NCI-H1417 treated with DMSO at 0.1 percent for 48 hours (cell line): ENCODE data around the gene TYW1.
"Not testable (repeated sequence)": the region's sequence is repeated elsewhere in the genome, so short reads cannot be mapped to it uniquely, and the experiment has no call there.

Experiments
- DNase-seq: peaks from one replicate; lab custom pipeline; 2025; lab: John Stamatoyannopoulos, UW

Gene TYW1

DNA sequence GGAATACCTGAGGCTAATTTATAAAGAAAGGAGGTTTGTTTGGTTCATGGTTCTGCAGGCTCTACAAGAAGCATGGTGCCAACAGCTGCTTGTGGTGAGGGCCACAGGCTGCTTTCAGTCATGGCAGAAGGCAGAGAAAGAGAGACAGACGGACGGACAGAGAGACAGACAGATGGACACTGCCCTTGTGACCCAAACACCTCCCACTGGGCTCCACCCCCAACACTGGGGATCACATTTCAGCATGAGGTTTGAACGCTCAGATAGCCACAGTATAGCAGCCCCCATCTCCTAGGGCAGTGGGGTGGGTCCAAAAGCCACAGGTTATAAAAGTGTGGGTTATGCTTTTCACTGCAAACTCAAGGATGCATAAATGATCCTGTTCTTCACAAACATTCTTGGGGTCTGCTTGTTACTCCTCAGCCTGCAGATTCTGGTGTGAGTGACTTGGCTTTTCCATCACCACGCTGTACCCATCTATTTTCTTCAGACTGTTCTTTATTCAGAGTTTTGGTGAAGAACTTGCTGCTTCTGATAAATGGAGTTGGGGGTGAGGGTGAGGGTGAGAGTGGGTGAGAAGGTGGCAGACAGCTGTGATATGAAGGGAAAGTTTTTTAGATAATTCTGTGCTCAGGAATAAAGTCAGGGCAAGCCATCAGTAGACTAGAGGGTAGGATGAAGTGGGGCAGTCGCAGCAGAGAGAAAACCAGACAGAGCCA, 194.5 kb downstream of the TYW1 start:
- DNase-seq, result not testable (repeated sequence)

DNA sequence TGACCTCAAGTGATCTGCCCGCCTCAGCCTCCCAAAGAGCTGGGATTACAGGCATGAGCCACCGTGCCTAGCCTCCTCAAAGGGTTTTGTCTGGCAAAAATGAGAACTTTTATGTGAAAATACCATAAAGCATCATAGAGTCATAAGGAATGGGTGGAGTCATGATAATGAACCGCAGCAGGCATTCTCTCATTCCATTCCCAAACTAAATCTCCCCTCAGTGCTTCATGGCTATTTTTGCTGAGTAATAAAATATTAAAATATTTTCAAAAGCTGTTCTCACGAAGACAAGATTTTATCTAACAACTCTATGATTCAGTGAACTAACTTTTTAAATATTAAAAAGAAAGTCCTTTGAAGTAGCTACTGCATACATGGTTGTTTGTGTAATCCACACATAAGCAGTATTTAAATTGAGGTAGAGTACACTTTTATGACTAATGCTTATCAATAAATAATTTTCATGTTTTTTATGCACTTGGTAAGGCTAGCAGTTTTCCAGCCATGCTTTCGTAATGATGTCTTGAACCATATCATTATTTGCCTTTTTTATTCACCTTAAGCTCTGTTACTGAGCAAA, 195.6 kb downstream of the TYW1 start:
- DNase-seq, result not testable (repeated sequence)

DNA sequence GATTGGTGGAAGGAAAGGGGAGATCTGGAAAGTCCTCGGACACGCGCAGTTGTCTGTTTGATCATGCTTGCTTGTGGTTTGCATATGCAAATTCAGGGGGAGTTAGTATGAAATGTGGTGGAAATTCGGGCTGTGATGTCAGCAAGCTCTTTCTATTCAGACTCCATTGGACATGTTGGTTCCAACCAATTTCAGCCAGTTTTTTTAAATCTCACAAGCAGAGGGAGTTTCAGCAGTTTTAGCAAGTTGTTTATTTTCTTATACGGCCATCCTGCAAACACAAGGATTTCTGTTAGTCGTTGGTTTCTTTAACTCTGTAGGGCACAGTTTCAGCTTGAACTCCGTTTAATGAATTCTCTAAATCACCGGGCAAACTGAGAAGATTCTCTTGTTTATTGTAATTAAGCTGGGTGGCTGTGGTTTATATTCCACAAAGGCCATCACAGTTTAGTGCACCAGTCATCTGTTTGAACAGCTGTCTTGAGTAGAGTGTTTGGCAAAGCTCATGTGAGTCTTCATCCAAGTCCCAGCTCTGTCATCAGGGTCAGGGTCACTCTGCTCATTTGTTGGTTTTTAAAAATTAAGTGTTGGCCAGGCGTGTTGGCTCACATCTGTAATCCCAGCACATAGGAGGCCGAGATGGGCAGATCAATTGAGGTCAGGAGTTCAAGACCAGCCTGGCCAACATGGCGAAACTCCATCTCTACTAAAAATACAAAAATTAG, 196.4 kb downstream of the TYW1 start:
- DNase-seq, result not testable (repeated sequence)

DNA sequence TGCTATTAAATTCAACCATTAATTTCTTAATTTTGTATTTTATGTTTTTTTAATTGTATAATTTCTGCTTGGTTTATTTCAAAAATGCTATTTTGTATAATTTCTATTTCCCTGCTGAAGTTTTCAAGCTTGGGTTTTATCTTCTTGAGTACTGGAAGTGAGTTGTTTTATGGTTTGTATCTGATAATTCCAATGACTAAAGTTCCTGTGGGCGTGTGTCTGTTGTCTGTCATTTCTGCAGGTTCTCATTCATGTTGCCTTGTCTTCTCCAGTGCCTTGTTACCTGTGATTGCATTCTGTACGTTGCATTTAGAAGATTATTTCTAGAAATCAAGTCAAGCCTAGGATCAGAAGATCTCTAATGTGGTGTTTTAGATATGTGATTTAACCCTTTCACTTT, 199.5 kb downstream of the TYW1 start:
- DNase-seq, result not testable (repeated sequence)

DNA sequence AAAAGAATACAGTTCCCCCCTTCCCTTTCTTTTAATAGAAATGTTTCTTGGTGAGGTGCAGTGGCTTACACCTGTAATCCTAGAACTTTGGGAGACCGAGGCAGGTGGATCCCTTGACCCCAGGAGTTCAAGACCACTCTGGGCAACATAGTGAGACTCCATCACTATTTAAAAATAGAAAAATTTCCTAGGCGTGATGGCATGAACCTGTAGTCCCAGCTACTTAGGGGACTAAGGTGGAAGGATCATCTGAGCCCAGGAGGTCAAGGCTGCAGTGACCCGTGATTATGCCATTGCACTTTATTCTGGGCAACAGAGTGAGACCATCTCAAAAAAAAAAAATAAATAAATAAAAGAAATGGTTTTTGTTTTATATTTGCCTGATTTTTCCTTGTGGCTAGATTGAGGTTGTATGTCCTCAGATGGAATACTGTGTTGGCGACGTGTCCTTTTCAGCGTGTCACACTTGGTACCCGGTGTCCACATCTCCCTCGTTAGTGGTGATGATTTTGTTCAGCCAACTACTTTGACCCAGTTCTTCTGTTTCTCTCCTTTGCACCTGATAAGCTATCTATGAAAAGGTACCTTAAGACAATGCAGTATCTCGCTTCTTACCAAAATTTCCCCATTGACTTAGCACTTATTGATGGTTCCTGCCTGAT, 202.4 kb downstream of the TYW1 start:
- not testable (repeated sequence) for DNase-seq

DNA sequence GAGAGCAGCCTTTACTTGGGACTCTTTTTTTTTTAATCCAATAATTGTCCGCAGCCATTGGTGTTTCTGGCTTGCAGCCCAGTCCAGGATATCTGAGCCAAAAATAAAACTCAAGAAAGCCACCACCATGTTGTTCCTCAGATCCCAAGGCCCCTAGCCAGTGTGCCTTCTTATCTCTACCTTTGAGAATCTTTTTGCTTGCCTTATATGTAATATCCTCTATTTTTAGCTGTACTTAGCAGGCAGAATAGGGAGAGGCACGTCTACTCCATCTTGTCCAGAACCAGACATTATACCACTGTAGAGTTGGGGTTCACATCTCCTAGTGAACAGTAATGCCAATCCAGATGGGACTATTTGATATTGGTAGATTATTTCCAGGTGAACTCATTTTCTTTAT, 209.1 kb downstream of the TYW1 start:
- DNase-seq, result not testable (repeated sequence)

DNA sequence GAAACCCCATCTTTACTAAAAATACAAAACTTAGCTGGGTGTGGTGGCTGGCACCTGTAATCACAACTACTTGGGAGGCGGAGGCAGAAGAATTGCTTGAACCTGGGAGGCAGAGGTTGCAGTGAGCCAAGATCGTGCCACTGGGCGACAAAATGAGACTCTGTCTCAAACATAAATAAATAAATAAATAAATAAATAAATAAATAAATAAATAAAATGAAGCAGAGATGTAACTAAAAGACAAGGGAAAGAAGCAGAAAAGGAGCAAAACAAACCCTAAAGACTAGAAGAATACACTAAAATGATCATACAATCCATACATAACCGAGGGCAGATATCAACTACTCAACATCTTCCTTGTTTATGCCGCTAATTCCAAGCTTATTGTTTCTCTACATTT, 209.8 kb downstream of the TYW1 start:
- no peak for DNase-seq

DNA sequence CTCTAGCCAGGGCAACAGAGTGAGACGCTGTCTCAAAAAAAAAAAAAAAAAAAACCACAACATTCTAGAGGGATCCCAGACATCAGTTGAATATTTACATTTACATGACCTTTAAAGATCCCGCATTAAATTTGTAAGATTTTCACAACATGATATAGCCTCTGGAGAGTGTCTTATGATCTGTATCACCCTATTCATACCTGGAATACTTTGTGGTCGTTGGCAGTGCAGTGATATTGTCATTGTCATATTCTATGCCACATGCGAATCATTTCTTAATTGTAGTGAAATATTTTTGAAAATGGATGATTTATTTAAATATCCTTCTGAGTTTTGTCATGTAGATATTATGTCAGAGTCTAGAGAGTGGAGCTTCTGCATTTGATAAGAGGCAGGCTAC, 212.0 kb downstream of the TYW1 start:
- DNase-seq, result not testable (repeated sequence)

DNA sequence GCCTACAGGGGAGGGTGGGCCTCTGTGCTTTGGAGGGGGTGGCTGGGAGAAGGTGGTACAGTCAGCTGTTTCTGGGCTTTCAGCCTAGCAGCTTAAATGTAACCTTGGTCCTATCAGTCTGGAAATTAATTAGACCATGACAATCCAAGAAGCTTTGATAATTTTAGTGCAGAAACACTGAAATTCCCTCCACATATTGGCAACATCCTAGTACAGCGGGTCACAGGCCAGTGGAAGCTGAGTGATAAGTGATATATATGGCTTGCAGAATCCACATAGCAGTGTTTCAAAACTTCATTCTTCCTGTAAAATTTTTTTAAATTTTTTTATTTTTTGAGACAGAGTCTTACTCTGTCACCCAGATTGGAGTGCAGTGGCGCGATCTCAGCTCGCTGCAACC, 212.6 kb downstream of the TYW1 start:
- no peak for DNase-seq

DNA sequence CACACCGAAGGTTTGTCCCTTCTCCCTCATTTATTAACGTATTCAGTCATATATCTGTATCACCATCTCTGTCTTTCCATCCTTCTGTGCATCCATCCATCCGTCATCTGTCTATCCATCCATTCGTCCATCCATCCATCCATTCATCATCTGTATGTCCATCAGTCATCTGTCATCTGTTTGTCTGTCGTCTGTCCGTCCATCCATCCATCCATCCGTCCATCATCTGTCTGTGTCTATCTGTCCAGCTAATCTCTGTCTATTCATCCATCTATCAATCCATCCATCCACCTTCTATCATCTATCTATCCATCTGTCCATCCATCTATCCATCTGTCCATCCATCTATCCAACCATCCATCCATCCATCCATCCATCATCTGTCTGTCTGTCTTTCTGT, 213.9 kb downstream of the TYW1 start:
- DNase-seq, result no peak

DNA sequence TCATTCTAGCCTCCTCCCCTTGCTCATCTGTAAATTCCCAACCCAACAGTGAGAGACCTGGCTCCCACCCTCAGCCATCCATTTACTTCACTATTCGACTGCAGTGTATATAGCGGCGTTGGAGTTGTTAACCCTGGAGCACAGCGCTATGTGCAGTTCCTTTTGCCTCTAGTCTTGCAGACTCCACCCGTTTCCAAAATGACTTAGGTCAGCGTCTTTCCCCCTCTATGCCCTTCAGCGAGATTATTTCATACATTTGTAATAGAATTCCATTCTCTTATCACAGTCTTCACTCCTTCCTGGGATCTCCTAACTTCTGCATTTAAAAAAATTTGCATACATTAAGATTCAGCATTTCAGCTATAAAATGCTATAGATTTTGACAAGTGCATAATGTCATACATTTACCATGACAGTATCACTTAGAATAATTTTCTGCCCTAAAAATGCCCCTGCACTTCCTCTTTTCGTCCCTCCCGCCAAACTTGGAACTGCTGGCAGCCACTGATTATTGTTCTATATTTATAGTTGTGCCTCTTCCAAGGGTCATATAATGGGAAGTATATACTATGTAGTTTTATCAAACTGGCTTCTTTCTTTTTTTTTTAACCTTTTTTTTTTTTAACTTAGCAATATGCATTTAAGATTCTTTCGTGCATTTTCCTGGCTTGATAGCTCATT, 215.2 kb downstream of the TYW1 start:
- DNase-seq, result not testable (repeated sequence)

DNA sequence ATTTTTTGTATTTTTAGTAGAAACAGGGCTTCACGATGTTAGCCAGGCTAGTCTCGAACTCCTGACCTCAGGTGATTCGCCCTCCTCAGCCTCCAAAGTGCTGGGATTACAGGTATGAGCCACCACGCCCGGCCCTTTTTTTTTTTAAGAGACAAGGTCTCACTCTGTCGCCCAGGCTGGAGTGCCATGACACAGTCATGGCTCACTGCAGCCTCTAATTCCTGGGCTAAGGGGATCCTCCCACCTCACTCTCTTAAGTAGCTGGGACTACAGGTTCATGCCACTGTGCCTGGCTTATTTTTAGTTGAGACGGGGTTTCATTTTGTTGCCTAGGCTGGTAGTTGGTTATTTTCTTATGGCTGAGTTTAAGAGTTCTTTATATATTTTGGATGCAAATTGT, 216.4 kb downstream of the TYW1 start:
- not testable (repeated sequence) for DNase-seq

DNA sequence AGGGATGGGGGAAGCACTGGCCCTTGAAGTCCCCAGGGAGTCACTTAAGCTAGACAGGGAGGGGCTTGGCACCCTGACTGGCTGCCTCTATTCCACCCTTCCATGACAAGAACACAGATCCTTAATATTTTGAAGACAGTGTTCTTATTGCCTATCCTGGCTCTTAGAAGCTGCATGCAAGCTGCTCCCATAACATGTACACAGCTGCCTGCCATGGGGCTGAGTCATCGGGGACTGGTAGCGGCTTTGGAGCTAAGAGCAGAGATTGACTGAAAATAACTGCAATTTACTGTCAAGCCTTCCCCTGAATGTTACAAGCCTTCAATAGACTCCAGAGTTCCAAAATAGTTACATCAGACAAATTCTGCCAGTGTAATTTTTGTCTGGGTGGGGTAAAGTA, 226.9 kb downstream of the TYW1 start:
- not testable (repeated sequence) for DNase-seq

DNA sequence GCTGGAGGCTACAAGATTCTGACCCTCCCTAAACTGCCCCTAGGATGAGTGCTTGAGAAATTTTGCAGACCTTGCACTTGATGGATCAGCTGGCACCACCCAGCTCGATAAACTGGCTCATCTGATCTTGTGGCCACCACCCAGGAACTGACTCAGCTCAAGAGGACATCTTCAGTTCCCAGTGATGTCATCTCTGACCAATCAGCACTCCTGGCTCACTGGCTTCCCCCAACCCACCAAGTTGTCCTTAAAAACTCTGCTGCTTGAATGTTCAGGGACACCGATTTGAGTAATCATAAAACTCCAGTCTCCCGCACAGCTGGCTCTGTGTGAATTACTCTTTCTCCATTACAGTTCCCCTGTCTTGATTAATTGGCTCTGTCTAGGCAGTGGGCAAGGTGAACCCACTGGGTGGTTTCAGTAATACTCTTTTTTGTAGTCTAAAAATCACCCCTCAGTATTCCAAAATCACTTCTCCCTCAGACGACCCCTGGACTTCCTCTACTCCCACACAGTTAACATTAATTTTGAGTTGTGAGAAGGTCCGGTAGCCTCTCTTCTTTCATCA, 229.8 kb downstream of the TYW1 start:
- not testable (repeated sequence) for DNase-seq

DNA sequence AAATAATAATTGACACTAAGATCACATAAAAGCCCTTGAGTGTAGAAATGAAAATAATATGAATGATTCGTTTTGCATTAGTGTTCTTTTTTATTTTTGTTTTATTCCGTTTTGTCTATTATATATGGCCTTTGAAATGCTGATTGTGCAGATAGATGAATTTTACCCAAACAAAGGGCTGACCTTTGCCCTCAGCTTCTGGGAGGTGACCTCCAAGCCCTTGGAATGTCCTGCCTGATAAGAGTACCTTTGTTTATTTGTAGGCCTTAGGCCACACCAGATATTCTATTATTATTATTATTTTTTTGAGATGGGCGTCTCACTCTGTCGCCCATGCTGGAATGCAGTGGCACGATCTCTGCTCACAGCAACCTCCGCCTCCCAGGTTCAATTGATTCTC, 230.3 kb downstream of the TYW1 start:
- DNase-seq, result not testable (repeated sequence)

DNA sequence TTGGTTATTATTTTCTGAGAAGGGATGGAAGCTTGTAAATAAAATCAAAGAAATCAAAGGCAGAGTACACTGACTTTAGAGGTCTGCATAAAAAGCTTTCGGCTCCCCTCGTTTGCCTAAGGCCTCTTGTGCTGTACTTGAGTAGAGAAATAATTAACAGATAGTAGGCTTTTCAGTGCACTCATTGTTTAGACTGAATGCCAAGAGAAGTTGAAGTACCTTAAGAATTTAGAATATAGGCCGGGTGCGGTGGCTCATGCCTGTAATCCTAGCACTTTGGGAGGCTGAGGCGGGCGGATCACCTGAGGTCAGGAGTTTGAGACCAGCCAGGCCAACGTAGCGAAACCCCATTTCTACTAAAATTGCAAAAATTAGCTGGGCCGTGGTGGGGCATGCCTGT, 232.4 kb downstream of the TYW1 start:
- DNase-seq, result not testable (repeated sequence)

DNA sequence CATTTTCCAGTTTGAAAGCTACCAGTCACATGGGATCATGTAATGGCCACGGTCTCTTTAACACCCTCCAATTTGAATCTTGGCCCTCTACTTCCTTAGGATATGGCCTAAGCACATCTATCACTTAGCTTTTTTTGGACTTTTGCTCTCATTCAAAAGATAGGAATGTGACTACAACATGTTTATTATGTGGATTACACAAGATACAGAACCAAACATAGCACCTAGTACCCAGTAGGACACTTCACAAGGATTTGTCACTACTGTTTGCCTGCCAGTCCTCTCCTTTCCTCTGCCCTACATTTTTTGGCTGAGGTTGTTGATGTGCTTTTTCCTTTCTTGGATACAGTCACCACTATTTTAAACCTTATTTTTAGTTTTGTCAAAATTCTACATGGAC, 233.4 kb downstream of the TYW1 start:
- not testable (repeated sequence) for DNase-seq

DNA sequence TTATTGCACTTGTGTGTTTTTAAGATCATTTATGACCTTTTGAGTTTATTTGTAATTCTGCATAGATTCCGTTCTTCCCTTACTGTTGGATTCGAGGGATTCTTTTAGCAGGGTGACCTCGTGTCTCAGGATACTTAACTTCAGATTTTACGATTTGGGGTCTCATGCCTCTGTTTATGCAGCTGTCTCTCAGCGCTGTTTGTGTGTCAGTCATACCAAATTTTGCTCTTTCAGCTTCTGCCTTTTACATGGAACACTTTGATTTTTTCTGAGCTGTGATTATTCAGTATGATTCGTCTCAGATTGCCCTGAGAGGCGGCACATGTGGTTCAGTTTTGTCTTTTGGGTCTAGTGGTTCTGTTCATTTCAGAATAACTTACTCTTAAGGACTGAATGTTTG, 236.9 kb downstream of the TYW1 start:
- not testable (repeated sequence) for DNase-seq

DNA sequence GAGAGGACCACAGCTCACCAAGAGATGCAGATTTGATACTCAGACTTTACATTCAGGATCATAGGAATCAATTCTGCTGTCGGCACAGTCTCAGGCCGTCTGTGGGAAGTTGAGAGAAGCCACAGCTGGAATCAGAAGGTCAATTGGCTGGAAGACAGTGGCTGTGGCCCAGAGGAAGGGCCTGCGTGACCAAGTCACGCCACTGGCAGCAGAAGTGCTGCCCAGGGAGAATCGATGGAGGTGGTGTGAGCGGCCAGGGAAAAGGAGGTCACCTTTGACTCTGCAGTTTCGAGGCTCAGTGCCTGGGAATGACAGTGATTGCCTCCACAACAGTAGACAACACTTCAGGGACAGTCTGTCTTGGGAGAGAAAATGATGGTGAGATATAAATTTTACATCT, 239.6 kb downstream of the TYW1 start:
- DNase-seq, result not testable (repeated sequence)

DNA sequence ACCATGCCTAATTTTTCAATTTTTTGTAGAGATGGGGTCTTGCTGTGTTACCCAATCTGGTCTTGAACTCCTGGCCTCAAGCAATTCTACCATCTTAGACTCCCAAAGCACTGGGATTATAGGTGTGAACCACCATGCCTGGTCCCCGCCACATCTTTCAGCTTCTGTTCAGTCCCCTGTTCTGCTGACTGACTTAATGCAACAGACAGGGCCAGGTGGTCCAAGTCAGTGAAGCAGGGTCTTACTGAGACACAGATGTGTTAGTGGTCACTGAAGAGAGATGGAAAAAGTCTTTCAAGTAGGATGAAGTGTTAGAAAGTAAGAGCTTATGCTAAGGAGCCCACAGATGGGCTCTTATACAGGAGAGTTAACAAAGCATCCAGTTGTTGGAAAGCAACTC, 246.2 kb downstream of the TYW1 start:
- not testable (repeated sequence) for DNase-seq

DNA sequence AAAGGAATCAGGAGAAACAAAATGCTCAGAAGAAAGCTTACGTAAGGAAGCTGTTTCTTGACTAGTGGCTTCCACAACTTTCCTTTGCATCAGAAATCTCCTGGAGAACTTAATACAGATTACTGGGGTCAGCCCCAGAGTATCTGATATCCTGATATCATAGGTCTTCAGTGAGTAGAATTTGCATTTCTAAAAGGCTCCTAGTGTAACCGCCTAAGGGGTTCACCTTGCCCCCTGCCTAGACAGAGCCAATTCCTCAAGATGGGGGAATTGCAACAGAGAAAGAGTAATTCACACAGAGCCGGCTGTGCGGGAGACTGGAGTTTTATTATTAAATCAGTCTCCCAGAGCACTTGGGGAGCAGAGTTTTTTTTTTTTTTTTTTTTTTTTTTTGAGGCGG, 251.7 kb downstream of the TYW1 start:
- DNase-seq, result not testable (repeated sequence)
